Measurements from ENCODE around the gene NTNG1. TPM values are rescaled to one million over a fixed set of nuclear protein-coding genes. Genes with fewer than 3 reads are reported as not detected.
A peak's percentile ranks its signal among the peaks of the same experiment; 100 is the strongest.

Gene NTNG1
- total RNA-seq, 1 donor from 2014 or later = 25.8 TPM

DNA sequence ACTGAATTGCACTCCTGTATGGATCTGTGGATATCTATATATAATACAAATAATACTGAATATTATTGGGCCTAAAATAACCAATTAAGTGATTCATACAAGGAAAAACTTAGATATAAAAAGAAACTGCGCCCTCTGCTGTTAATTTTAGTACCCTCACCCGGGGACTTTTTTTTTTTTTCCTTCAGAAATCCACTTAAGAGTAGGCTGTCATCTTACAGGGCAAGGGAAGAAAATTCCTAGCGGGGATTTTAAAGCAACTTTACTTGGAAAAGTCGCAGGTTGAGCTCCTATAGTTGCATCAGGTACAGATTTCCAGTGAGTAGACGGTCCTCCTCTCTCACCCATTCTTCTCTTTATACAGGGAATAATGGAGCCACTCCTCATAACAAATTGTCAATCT is 1.3 kb downstream of the NTNG1 start:
- TF ChIP-seq, protein P1, sequence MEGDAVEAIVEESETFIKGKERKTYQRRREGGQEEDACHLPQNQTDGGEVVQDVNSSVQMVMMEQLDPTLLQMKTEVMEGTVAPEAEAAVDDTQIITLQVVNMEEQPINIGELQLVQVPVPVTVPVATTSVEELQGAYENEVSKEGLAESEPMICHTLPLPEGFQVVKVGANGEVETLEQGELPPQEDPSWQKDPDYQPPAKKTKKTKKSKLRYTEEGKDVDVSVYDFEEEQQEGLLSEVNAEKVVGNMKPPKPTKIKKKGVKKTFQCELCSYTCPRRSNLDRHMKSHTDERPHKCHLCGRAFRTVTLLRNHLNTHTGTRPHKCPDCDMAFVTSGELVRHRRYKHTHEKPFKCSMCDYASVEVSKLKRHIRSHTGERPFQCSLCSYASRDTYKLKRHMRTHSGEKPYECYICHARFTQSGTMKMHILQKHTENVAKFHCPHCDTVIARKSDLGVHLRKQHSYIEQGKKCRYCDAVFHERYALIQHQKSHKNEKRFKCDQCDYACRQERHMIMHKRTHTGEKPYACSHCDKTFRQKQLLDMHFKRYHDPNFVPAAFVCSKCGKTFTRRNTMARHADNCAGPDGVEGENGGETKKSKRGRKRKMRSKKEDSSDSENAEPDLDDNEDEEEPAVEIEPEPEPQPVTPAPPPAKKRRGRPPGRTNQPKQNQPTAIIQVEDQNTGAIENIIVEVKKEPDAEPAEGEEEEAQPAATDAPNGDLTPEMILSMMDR (conservative IDR thresholded peaks at IDR 0.05; ENCODE audit: low read depth, low read length) = peak; percentile 63
- H3K4me3 ChIP-seq (ENCODE audit: low read depth, low read length) = peak overlapping the region; percentile 81
- DNase-seq (ENCODE audit: low read depth) = peak; percentile 67

GRCh38 chr1:107142666-107143065 is 1.8 kb downstream of the NTNG1 start:
- TF ChIP-seq, protein P1 (conservative IDR thresholded peaks at IDR 0.05; ENCODE audit: low read depth, low read length) = no peak
- H3K4me3 ChIP-seq (ENCODE audit: low read depth, low read length) = peak overlapping the region; percentile 81
- DNase-seq (ENCODE audit: low read depth) = no peak

GRCh38 chr1:107145637-107146036 is 4.8 kb downstream of the NTNG1 start:
- no peak overlapping the region for H3K4me3 ChIP-seq (ENCODE audit: low read depth, low read length)
- TF ChIP-seq, protein P1 (conservative IDR thresholded peaks at IDR 0.05; ENCODE audit: low read depth, low read length) = no peak
- no peak for DNase-seq (ENCODE audit: low read depth)

- no peak overlapping the region for H3K4me3 ChIP-seq (ENCODE audit: low read depth, low read length)
- DNase-seq (ENCODE audit: low read depth) = no peak
- TF ChIP-seq, protein P1 (conservative IDR thresholded peaks at IDR 0.05; ENCODE audit: low read depth, low read length) = no peak
Observed at GRCh38 chr1:107147843-107148242, 7.0 kb downstream of the NTNG1 start.

- TF ChIP-seq, protein P1 (conservative IDR thresholded peaks at IDR 0.05; ENCODE audit: low read depth, low read length) = no peak
Observed at GRCh38 chr1:107149946-107150345, 9.1 kb downstream of the NTNG1 start.

GRCh38 chr1:107151295-107151694 is 10.5 kb downstream of the NTNG1 start:
- no peak overlapping the region for H3K4me3 ChIP-seq (ENCODE audit: low read depth, low read length)
- TF ChIP-seq, protein P1 (conservative IDR thresholded peaks at IDR 0.05; ENCODE audit: low read depth, low read length) = no peak
- no peak for DNase-seq (ENCODE audit: low read depth)

More at GRCh38 chr1:107149946-107150345, 9.1 kb downstream of the NTNG1 start:
- no peak overlapping the region for H3K4me3 ChIP-seq (ENCODE audit: low read depth, low read length)
- no peak for DNase-seq (ENCODE audit: low read depth)

GRCh38 chr1:107152395-107152794 is 11.6 kb downstream of the NTNG1 start:
- TF ChIP-seq, protein P1 (conservative IDR thresholded peaks at IDR 0.05; ENCODE audit: low read depth, low read length) = no peak
- no peak for DNase-seq (ENCODE audit: low read depth)
- no peak overlapping the region for H3K4me3 ChIP-seq (ENCODE audit: low read depth, low read length)

All from epithelial cell of proximal tubule (primary cell).